ENCODE results near the gene AADAT. TPM values are rescaled to one million over a fixed set of nuclear protein-coding genes. Genes with fewer than 3 reads are reported as not detected.

The AADAT gene
- total and polyA plus RNA-seq, 12 donors: 0.76 to 7.7 (median 2.5) TPM

DNA sequence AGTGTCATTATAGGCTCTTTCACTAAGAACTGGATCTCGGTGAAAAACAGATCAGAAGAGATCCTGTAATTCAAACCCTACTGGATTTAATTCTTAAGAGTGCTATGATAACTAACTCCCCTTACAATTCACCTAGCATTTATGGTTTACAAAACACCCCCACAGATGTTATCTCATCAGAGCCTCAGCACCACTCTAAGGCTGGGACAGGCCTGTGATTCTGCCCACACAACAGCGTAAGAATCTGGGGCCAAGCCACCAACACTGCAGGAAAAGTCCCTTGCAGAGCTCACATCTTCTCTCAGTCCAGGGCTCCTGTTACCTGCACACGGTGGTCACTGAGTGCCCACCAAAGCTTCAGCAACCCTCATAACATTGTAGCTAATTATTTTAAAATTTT is 72.5 kb downstream of the AADAT start:
- DNase-seq: no peak
- WGBS, 4 donors: 72 to 85% (median 77%) methylated on average over 3 of the region's 3 CpGs
- no peaks in the 10 kb centered on the region for H3K27me3 ChIP-seq
- no peak overlapping the region for H3K4me3 ChIP-seq
- no peaks in the 10 kb centered on the region for H3K4me1 ChIP-seq (replicated peaks in 1 of 2)
- H3K9me3 ChIP-seq (replicated peaks in 1 of 3): no peaks in the 10 kb centered on the region
- TF ChIP-seq, protein P1, sequence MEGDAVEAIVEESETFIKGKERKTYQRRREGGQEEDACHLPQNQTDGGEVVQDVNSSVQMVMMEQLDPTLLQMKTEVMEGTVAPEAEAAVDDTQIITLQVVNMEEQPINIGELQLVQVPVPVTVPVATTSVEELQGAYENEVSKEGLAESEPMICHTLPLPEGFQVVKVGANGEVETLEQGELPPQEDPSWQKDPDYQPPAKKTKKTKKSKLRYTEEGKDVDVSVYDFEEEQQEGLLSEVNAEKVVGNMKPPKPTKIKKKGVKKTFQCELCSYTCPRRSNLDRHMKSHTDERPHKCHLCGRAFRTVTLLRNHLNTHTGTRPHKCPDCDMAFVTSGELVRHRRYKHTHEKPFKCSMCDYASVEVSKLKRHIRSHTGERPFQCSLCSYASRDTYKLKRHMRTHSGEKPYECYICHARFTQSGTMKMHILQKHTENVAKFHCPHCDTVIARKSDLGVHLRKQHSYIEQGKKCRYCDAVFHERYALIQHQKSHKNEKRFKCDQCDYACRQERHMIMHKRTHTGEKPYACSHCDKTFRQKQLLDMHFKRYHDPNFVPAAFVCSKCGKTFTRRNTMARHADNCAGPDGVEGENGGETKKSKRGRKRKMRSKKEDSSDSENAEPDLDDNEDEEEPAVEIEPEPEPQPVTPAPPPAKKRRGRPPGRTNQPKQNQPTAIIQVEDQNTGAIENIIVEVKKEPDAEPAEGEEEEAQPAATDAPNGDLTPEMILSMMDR (IDR thresholded peaks at IDR 0.05): no peak
- no peak for TF ChIP-seq POLR2A (IDR thresholded peaks at IDR 0.05)
- intact Hi-C loops (cut with DNase I): no loop called here
- no peak overlapping the region for H3K27ac ChIP-seq
- H3K36me3 ChIP-seq (replicated peaks in 1 of 2): no peaks in the 10 kb centered on the region

DNA sequence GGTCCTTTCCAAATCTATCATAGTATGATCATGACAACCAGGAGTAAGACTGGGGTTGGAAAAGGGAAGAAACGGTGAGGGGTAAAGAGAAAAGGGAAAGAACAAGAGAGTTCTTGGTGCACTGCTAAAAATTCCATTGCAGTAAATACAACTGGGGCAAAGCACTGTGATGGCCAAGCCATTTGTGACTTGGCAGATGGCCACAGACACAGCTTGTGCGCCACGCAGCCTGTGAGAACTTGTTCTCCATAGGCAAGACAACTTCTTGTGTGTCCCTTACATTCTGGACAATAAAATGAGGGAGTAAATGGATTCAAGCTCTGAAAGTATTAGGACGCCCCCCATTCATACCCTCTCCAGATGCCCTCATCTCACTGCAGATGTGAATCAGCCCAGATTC is 74.5 kb downstream of the AADAT start:
- Histone ChIP-seq H3K9me3 (replicated peaks in 1 of 3) (no peaks in the 10 kb centered on the region), H3K4me1 (replicated peaks in 1 of 2) (no peaks in the 10 kb centered on the region), H3K36me3 (replicated peaks in 1 of 2) (no peaks in the 10 kb centered on the region), H3K27me3 (no peaks in the 10 kb centered on the region), H3K4me3 (no peak overlapping the region), H3K27ac (no peak overlapping the region)
- WGBS, 4 donors: 89 to 97% (median 94%) methylated on average over 4 of the region's 4 CpGs
- intact Hi-C loops (cut with DNase I): no loop called here
- TF ChIP-seq POLR2A (IDR thresholded peaks at IDR 0.05): no peak
- TF ChIP-seq, protein P1 (IDR thresholded peaks at IDR 0.05): no peak
- no peak for DNase-seq

DNA sequence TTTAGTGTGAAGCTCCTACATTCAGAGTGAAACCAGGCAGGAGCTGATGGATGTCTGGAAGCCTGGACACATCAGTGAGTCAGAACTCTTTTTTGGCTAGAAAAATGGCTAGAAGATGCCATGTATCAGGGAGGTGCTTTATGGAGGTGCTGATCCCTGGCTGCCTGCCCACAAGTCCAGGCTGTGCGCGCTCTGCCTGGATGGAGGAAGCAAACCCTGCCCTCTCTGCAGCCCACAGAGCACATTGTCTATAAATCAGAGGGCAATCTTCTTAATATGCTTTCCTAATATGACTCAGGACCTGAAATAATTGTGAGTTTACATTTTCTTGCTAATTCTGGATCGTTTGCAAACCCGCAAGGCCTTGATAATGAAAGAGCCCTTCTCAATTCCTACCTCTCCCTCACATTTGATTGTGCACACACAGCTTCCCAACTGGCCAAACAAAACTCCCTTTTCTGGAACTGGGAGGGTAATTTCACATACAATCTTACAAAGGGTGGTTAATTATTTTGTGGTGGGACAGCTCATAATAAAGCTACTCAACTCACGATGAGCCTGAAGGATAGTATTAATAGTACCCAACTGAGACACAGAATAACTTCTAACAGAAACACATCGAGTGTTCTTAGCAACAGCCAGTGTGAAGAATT is 75.3 kb downstream of the AADAT start:
- H3K36me3 ChIP-seq (replicated peaks in 1 of 2): no peaks in the 10 kb centered on the region
- DNase-seq: peak in 1 of 7 donors; percentile 10
- TF ChIP-seq POLR2A (IDR thresholded peaks at IDR 0.05): no peak
- TF ChIP-seq, protein P1 (IDR thresholded peaks at IDR 0.05): no peak
- WGBS, 4 donors: 61 to 70% (median 68%) methylated on average over 6 of the region's 6 CpGs
- no peak overlapping the region for H3K27ac ChIP-seq
- no peak overlapping the region for H3K4me3 ChIP-seq
- intact Hi-C loops (cut with DNase I): no loop called here
- no peaks in the 10 kb centered on the region for H3K9me3 ChIP-seq (replicated peaks in 1 of 3)
- no peaks in the 10 kb centered on the region for H3K4me1 ChIP-seq (replicated peaks in 1 of 2)
- no peaks in the 10 kb centered on the region for H3K27me3 ChIP-seq

DNA sequence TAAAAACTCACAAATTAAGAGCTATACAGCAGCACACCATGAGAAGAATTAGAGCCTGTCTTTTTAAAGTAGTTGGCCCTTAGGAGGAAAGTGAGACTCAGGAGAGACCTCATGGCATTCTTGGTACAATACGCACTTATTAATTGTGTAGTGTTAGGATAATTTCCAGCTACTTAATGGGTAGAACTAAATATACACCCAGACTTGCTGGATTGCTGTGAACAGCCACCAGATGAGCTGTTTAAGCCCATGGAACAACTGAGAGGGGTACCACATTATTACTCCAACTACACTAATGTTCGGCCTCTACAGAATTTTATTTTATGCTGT is 77.2 kb downstream of the AADAT start:
- H3K27ac ChIP-seq: no peak overlapping the region
- H3K36me3 ChIP-seq (replicated peaks in 1 of 2): no peaks in the 10 kb centered on the region
- no peaks in the 10 kb centered on the region for H3K9me3 ChIP-seq (replicated peaks in 1 of 3)
- WGBS, 4 donors: 95 to 98% (median 96%) methylated on average over 2 of the region's 2 CpGs
- H3K4me3 ChIP-seq: no peak overlapping the region
- no peaks in the 10 kb centered on the region for H3K4me1 ChIP-seq (replicated peaks in 1 of 2)
- no peak for DNase-seq
- TF ChIP-seq, protein P1 (IDR thresholded peaks at IDR 0.05): no peak
- H3K27me3 ChIP-seq: no peaks in the 10 kb centered on the region
- intact Hi-C loops (cut with DNase I): no loop called here
